ENCODE results near the gene IQGAP1.

IQGAP1 gene

GRCh38 chr15:90394074-90394473 is 6.0 kb downstream of the IQGAP1 start:
- no peak overlapping the region for H3K27ac ChIP-seq (ENCODE audit: extremely low read depth, low read depth, low read length)
- peaks cover 14% of the 10 kb centered on the region for H3K4me1 ChIP-seq (ENCODE audit: control insufficient read depth, insufficient read depth, low read length)
- ChIA-PET POLR2A (no interaction called here), CTCF (interaction anchor here (0.6 to 1.6 kb wide), 2 partner anchors 35 to 74 kb away, joined by 4 to 6 read pairs; no protein-coding TSS in a partner anchor)
- TF ChIP-seq GLIS2 (tag by site-specific recombination; IDR thresholded peaks at IDR 0.05) (no peak), ZBTB20 (tag by site-specific recombination; IDR thresholded peaks at IDR 0.05) (no peak)
- no peak overlapping the region for H3K4me3 ChIP-seq (ENCODE audit: low read depth, low read length)
- peaks cover 11 to 22% of the 10 kb centered on the region in 2 experiments; a peak in 2 of 3 replicates for H3K36me3 ChIP-seq (ENCODE audit: control insufficient read depth in 2 of 2, insufficient read depth in 1 of 2, low read length in 2 of 2)
- H3K9me3 ChIP-seq (ENCODE audit: control insufficient read depth, insufficient read depth, low read depth, low read length), result no peaks in the 10 kb centered on the region

GRCh38 chr15:90394748-90395442 is 6.9 kb downstream of the IQGAP1 start:
- ChIA-PET POLR2A (interaction anchor here (0.6 kb wide), 1 partner anchor 328 kb away, joined by 8 read pairs; no protein-coding TSS in a partner anchor), CTCF (interaction anchor here (0.5 to 1.6 kb wide), 3 partner anchors 36 to 284 kb away, joined by 3 to 6 read pairs (median 4); no protein-coding TSS in a partner anchor)
- no peak for TF ChIP-seq ZFP41 (tag by site-specific recombination; IDR thresholded peaks at IDR 0.05; ENCODE audit: borderline replicate concordance)
- no peak for TF ChIP-seq ZFP3 (tag by site-specific recombination; IDR thresholded peaks at IDR 0.05; ENCODE audit: low read depth)
- no peak for TF ChIP-seq ZBTB7A (tag by site-specific recombination; IDR thresholded peaks at IDR 0.05; ENCODE audit: low read depth)
- no peak for TF ChIP-seq ZSCAN4 (tag by site-specific recombination; IDR thresholded peaks at IDR 0.05)
- no peak for TF ChIP-seq ZNF623 (tag by site-specific recombination; IDR thresholded peaks at IDR 0.05)
- peak; percentile 60; the same call in 1 of the 2 replicates for TF ChIP-seq ZNF677 (tag by site-specific recombination; IDR thresholded peaks at IDR 0.05)
- no peak for TF ChIP-seq ZBTB10 (tag by site-specific recombination; IDR thresholded peaks at IDR 0.05)
- no peak for TF ChIP-seq ZNF830 (tag by site-specific recombination; IDR thresholded peaks at IDR 0.05; ENCODE audit: low read depth)
- TF ChIP-seq ZNF600 (tag by site-specific recombination; IDR thresholded peaks at IDR 0.05), result no peak
- TF ChIP-seq SCRT1 (tag by site-specific recombination; IDR thresholded peaks at IDR 0.05; ENCODE audit: borderline replicate concordance), result no peak
- TF ChIP-seq ZNF433 (tag by site-specific recombination; IDR thresholded peaks at IDR 0.05; ENCODE audit: low read depth), result no peak
- no peak for TF ChIP-seq PBX3 (CRISPR knock-in tag; IDR thresholded peaks at IDR 0.05)
- TF ChIP-seq FEZF1 (tag by site-specific recombination; IDR thresholded peaks at IDR 0.05), result no peak
- TF ChIP-seq ZNF707 (tag by site-specific recombination; IDR thresholded peaks at IDR 0.05), result peak; percentile 76
- TF ChIP-seq ZNF501 (tag by site-specific recombination; IDR thresholded peaks at IDR 0.05), result no peak
- H3K9me3 ChIP-seq (ENCODE audit: control insufficient read depth, insufficient read depth, low read depth, low read length), result no peaks in the 10 kb centered on the region
- H3K27ac ChIP-seq (ENCODE audit: extremely low read depth, low read depth, low read length), result no peak overlapping the region
- H3K4me3 ChIP-seq (ENCODE audit: low read depth, low read length), result no peak overlapping the region
- peaks cover 11 to 22% of the 10 kb centered on the region in 2 experiments; a peak in 2 of 3 replicates for H3K36me3 ChIP-seq (ENCODE audit: control insufficient read depth in 2 of 2, insufficient read depth in 1 of 2, low read length in 2 of 2)
- peaks cover 14% of the 10 kb centered on the region for H3K4me1 ChIP-seq (ENCODE audit: control insufficient read depth, insufficient read depth, low read length)

Data from HEK293 (cell line).